Measurements from ENCODE around the gene TRIM28. TPM values are rescaled to one million over a fixed set of nuclear protein-coding genes. Genes with fewer than 3 reads are reported as not detected.

Gene TRIM28
- total and polyA plus RNA-seq, 9 of the 15 experiments (the other 6 are each of a cell fraction or from before 2014, with no cell fraction given), result 12.1 to 797 (median 490) TPM

- peak in 1 of 2 experiments; percentile 99; a peak in 2 of 4 replicates for TF ChIP-seq ZNF639 (CRISPR knock-in tag; conservative IDR thresholded peaks at IDR 0.05 in 1 of 2, IDR thresholded peaks at IDR 0.05 in 1 of 2)
- no peak for TF ChIP-seq SREBF1 (IDR thresholded peaks at IDR 0.05; ENCODE audit: borderline replicate concordance, low read depth, low read length)
- no peak for TF ChIP-seq GATA2 (CRISPR knock-in tag; IDR thresholded peaks at IDR 0.05)
- peak in 1 of 2 experiments; percentile 13; a peak in 1 of 4 replicates for TF ChIP-seq RAD21 (CRISPR knock-in tag; conservative IDR thresholded peaks at IDR 0.05 in 1 of 2, IDR thresholded peaks at IDR 0.05 in 1 of 2)
- TF ChIP-seq IRF9 (tag; IDR thresholded peaks at IDR 0.05), result no peak
- TF ChIP-seq NELFE (IDR thresholded peaks at IDR 0.05; ENCODE audit: insufficient read depth, insufficient read length), result no peak
- no peak for TF ChIP-seq HES1 (IDR thresholded peaks at IDR 0.05; ENCODE audit: low read depth)
- TF ChIP-seq POLR2A (conservative IDR thresholded peaks at IDR 0.05), result peak; percentile 90
- no peak for TF ChIP-seq TAF9B (IDR thresholded peaks at IDR 0.05; ENCODE audit: partially characterized antibody)
- no peak for TF ChIP-seq KDM2B (CRISPR knock-in tag; IDR thresholded peaks at IDR 0.05)
- TF ChIP-seq RBM14 (IDR thresholded peaks at IDR 0.05; ENCODE audit: borderline replicate concordance, insufficient read depth, low read depth, low read length), result no peak
- TF ChIP-seq CEBPG (CRISPR knock-in tag; IDR thresholded peaks at IDR 0.05), result peak; percentile 95
- peak; percentile 90 to 93 for TF ChIP-seq CEBPG (tag; conservative IDR thresholded peaks at IDR 0.05 in 1 of 2, IDR thresholded peaks at IDR 0.05 in 1 of 2)
- no peak for TF ChIP-seq ZNF444 (CRISPR knock-in tag; IDR thresholded peaks at IDR 0.05)
- TF ChIP-seq TRIM28 (IDR thresholded peaks at IDR 0.05), result no peak
- TF ChIP-seq ZKSCAN3 (CRISPR knock-in tag; IDR thresholded peaks at IDR 0.05), result no peak
- TF ChIP-seq NR3C1 (CRISPR knock-in tag; IDR thresholded peaks at IDR 0.05), result no peak
- TF ChIP-seq ZNF23 (CRISPR knock-in tag; IDR thresholded peaks at IDR 0.05), result no peak
- peak; percentile 88 for TF ChIP-seq MYNN (IDR thresholded peaks at IDR 0.05)
- no peak for TF ChIP-seq MYNN (CRISPR knock-in tag; IDR thresholded peaks at IDR 0.05)
- TF ChIP-seq USF2 (CRISPR knock-in tag; IDR thresholded peaks at IDR 0.05), result no peak
- TF ChIP-seq HMG20A (CRISPR knock-in tag; conservative IDR thresholded peaks at IDR 0.05), result no peak
- no peak for TF ChIP-seq HEY1 (CRISPR knock-in tag; IDR thresholded peaks at IDR 0.05; ENCODE audit: borderline replicate concordance)
- TF ChIP-seq ZNF780A (CRISPR knock-in tag; IDR thresholded peaks at IDR 0.05), result no peak; the same call in 1 of the 2 replicates
- TF ChIP-seq MEF2A (IDR thresholded peaks at IDR 0.05; ENCODE audit: control insufficient read depth, low read depth, low read length), result no peak
These were observed 10.9 kb downstream of the TRIM28 start, which contains the start of gene CHMP2A (continued) for GRCh38 chr19:58554494-58555368.

All from K562 (cell line).